ENCODE results near the gene NDUFC2.

DNA sequence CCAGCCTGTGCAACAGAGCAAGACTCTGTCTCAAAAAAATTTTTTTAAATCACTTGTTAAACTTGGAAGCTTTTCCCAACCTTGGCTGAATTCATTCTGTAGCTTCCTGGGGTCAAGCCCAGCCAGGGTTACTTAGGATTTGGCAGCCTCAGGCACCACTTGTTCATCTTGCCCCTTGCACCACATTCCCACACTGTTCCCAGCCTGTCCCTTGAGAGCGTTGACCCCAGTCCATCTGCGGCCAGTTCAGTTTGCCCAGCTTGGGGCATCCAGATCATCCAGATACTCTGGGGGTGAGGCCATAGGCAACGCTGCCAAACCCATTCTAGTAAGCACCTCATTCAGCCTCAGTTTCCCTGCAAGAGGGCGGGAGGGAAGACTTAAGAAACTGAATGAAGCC is 24.7 kb downstream of the NDUFC2 start:
- no peak for TF ChIP-seq POLR2A (IDR thresholded peaks at IDR 0.05)
- TF ChIP-seq CTCF (IDR thresholded peaks at IDR 0.05): no peak
